Neuron (in vitro differentiated cells): ENCODE results near the gene CMIP.

ENCODE experiments used
- H2AFZ ChIP-seq: one replicate; pipeline ENCODE4 v1.6.1; 2013; ENCODE audit warnings: low read depth, mild to moderate bottlenecking, inconsistent platforms, low read length, moderate library complexity
- H3K27me3 ChIP-seq: one replicate; pipeline ENCODE4 v1.6.1; 2013; ENCODE audit warnings: low read length; ENCODE audit not compliant: insufficient read depth
- H3K36me3 ChIP-seq: one replicate; pipeline ENCODE4 v1.6.1; 2013; ENCODE audit warnings: low read length; ENCODE audit not compliant: insufficient read depth
- H3K4me1 ChIP-seq: one replicate; pipeline ENCODE4 v1.6.1; 2013; ENCODE audit warnings: low read length; ENCODE audit not compliant: insufficient read depth
- H3K4me3 ChIP-seq: 2 replicates; pipeline ENCODE4 v1.5.1; 2013; ENCODE audit warnings: mild to moderate bottlenecking, low read length, moderate library complexity
- H3K9me3 ChIP-seq: one replicate; pipeline ENCODE4 v1.6.1; 2013; ENCODE audit warnings: low read length

CMIP gene

GRCh38 chr16:81545470-81546250 lies 101.1 kb downstream of the CMIP start:
- Histone ChIP-seq H2AFZ (no peak overlapping the region), H3K36me3 (no peaks in the 10 kb centered on the region), H3K9me3 (no peaks in the 10 kb centered on the region), H3K4me1 (peaks cover 26% of the 10 kb centered on the region), H3K4me3 (no peak overlapping the region), H3K27me3 (no peaks in the 10 kb centered on the region)

DNA sequence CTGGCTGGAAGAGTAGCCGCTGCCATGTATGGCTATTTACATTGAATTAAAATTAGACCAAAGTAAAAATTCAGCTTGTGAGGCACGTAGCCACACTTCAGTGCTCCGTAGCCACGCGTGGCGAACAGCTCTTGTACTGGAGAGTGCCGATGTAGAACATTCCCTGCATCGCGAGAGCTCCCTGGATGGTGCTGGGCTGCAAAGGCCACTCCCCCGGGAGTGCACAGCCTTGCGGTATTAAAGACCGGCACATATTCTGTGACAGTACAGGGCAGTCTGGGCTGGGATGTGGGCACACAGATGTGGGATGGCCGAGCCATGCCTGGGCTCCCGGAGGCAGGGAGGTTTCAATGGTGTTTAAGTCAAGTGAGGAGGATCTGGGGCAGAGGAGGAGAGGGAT lies 102.2 kb downstream of the CMIP start:
- H2AFZ ChIP-seq = no peak overlapping the region
- H3K36me3 ChIP-seq = no peaks in the 10 kb centered on the region
- no peaks in the 10 kb centered on the region for H3K9me3 ChIP-seq
- H3K4me1 ChIP-seq = peaks cover 20% of the 10 kb centered on the region
- H3K4me3 ChIP-seq = no peak overlapping the region
- no peaks in the 10 kb centered on the region for H3K27me3 ChIP-seq

DNA sequence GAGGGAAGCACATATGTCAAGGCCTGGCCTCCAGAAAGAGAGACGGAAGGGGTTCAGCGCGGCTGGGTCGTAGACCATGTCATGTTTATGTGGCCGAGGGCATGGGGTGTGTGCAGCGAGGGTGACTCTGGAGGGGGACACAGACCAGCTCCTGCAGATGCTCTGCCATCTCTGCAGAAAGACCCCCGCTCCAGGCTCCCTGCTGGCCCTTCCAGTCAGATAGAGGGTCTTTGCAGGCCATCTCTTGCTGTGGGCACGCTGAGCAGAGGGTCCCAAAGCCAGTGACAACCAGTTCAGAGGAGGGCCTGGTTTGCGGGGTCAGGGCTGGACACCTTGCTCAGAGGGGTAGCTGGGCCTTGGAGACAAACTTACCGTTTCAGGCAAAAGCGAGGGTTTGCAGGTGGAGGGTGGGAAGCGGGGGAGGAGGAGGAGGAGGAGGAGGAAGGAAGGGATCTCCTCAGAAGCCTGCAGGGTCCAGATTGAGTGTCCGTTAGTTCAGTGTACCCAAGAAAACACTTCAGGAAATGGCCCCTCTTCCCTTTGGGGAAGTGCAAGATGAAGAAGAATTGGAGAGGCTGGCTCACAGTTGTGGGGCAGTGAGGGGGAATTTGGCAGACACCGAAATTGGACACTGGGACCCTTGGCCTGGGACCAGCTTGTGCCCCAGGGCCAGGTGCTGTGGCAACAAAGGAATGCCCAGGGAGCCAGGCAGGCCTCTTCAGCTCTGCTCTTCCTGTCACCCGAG lies 102.8 kb downstream of the CMIP start:
- Histone ChIP-seq H3K36me3 (no peaks in the 10 kb centered on the region), H3K9me3 (no peaks in the 10 kb centered on the region), H2AFZ (no peak overlapping the region), H3K4me1 (peaks cover 14% of the 10 kb centered on the region), H3K4me3 (no peak overlapping the region), H3K27me3 (no peaks in the 10 kb centered on the region)

DNA sequence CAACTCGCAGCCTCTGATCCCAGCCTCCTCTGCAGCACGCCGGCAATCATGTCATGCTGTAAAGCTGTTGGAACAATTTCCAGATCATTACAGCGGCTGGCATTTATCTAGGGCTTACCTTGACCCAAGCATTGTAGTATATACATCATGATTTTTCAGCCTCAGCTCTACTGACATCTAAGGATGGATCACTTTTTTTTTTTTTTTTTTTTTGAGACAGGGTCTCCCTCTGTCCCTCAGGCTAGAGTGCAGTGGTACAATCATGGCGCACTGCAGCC lies 103.3 kb downstream of the CMIP start:
- Histone ChIP-seq H3K9me3 (no peaks in the 10 kb centered on the region), H3K4me1 (peaks cover 9% of the 10 kb centered on the region), H3K27me3 (no peaks in the 10 kb centered on the region), H3K4me3 (no peak overlapping the region), H2AFZ (no peak overlapping the region), H3K36me3 (no peaks in the 10 kb centered on the region)

DNA sequence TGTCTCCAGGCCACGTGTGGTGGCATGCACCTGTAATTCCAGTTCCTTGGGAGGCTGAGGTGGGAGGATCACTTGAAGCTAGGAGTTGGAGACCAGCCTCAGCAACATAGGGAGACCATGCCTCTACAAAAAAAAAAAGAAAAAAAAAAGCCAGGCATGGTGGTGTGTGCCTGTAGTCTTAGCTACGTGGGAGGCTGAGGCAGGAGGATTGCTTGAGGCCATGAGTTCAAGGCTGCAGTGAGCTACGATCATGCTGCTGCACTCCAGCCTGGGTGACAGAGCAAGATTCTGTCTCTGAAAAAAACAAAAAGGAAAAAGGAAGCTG lies 103.9 kb downstream of the CMIP start:
- Histone ChIP-seq H2AFZ (no peak overlapping the region), H3K9me3 (no peaks in the 10 kb centered on the region), H3K4me3 (no peak overlapping the region), H3K36me3 (no peaks in the 10 kb centered on the region), H3K27me3 (no peaks in the 10 kb centered on the region), H3K4me1 (peaks cover 2% of the 10 kb centered on the region)

GRCh38 chr16:81548876-81549546 lies 104.4 kb downstream of the CMIP start:
- Histone ChIP-seq H3K9me3 (no peaks in the 10 kb centered on the region), H3K27me3 (no peaks in the 10 kb centered on the region), H2AFZ (no peak overlapping the region), H3K4me3 (no peak overlapping the region), H3K4me1 (no peaks in the 10 kb centered on the region), H3K36me3 (no peaks in the 10 kb centered on the region)

- Histone ChIP-seq H3K36me3 (no peaks in the 10 kb centered on the region), H3K4me1 (no peaks in the 10 kb centered on the region), H3K9me3 (no peaks in the 10 kb centered on the region), H3K27me3 (no peaks in the 10 kb centered on the region), H2AFZ (no peak overlapping the region), H3K4me3 (no peak overlapping the region)
Measured at GRCh38 chr16:81549547-81550431, 105.2 kb downstream of the CMIP start.

GRCh38 chr16:81550432-81550808 lies 105.8 kb downstream of the CMIP start:
- no peak overlapping the region for H3K4me3 ChIP-seq
- no peaks in the 10 kb centered on the region for H3K9me3 ChIP-seq
- no peaks in the 10 kb centered on the region for H3K4me1 ChIP-seq
- no peaks in the 10 kb centered on the region for H3K36me3 ChIP-seq
- no peak overlapping the region for H2AFZ ChIP-seq
- no peaks in the 10 kb centered on the region for H3K27me3 ChIP-seq

GRCh38 chr16:81551151-81551808 lies 106.7 kb downstream of the CMIP start:
- Histone ChIP-seq H3K27me3 (no peaks in the 10 kb centered on the region), H3K36me3 (no peaks in the 10 kb centered on the region), H2AFZ (no peak overlapping the region), H3K4me1 (no peaks in the 10 kb centered on the region), H3K9me3 (no peaks in the 10 kb centered on the region), H3K4me3 (no peak overlapping the region)

GRCh38 chr16:81551821-81552304 lies 107.3 kb downstream of the CMIP start:
- Histone ChIP-seq H3K27me3 (no peaks in the 10 kb centered on the region), H2AFZ (no peak overlapping the region), H3K4me1 (no peaks in the 10 kb centered on the region), H3K36me3 (no peaks in the 10 kb centered on the region), H3K4me3 (no peak overlapping the region), H3K9me3 (no peaks in the 10 kb centered on the region)

DNA sequence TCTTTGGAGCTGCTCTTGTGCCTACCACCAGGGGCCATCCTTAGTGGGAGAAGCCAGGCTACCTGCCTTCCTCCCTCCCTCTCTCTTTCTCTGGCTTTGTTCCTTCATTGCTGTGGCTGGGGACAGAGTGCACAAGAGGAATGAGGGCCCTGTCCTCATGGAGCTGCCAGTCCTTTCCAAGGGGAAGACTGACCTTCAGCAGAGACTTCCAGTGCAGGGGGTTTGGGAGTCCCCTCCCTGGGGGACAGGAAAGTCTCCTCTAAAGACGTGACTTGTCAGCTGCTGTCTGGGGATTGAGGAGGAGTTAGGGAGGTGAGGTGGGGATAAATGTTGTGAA lies 108.1 kb downstream of the CMIP start:
- Histone ChIP-seq H2AFZ (no peak overlapping the region), H3K4me1 (no peaks in the 10 kb centered on the region), H3K27me3 (no peaks in the 10 kb centered on the region), H3K4me3 (no peak overlapping the region), H3K9me3 (no peaks in the 10 kb centered on the region), H3K36me3 (no peaks in the 10 kb centered on the region)

DNA sequence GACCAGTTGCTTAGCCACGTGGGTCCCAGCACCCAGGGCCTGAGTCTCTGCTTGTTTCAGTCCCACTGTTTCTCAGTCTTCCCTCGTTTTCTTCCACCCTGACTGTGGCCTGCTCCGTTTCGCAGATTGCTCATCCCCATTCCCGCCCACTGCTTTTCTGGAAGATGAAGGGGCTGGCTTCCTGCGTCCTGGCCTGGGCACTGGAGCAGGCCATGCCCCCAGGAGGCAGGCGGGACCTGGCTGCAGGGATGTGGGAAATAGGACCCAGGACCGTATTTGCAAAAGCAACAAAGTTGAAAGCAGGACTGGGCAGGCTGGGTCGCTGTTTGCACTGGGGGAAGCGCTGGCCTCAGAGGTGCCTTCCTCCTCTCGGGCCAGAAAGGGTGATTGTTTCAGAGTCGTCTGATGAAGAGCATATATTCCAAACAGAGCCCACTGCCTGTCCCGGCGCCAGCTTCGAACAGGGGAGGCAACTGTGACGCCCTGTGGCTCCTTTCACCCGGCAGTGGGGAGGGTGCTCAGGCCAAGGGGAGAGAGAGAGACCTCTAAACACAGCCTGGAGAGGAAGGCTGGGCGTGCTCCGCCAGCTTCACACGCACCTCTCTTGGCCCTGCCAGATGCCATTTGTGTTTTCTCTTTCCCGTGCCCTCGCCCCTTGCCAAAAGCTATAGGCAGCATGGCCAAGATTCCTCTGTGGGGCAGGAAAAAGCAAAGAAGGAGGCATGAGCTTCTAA lies 108.6 kb downstream of the CMIP start:
- Histone ChIP-seq H2AFZ (no peak overlapping the region), H3K9me3 (no peaks in the 10 kb centered on the region), H3K27me3 (no peaks in the 10 kb centered on the region), H3K4me1 (no peaks in the 10 kb centered on the region), H3K36me3 (no peaks in the 10 kb centered on the region), H3K4me3 (no peak overlapping the region)
